ENCODE data around the gene CTRL.

Gene CTRL

DNA sequence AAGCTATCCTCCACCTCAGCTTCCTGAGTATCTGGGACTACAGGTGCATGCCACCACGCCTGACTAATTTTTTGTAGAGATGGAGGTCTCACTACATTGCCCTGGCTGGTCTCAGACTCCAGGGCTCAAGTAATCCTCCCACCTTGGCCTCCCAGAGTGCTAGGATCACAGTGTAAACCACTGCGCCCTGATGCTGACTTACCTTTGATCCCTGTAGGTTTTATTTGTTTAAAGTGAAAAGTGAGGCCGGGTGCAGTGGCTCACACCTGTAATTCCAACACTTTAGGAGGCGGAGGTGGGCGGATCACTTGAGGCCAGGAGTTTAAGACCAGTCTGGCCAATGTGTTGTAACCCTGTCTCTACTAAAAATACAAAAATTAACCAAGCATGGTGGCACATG lies 29.9 kb downstream of the CTRL start:
- Histone ChIP-seq H3K9me3 (no peaks in the 10 kb centered on the region), H3K4me1 (no peaks in the 10 kb centered on the region), H3K4me3 (ENCODE audit: low read depth, low read length) (no peak overlapping the region), H3K27me3 (no peaks in the 10 kb centered on the region), H3K36me3 (no peaks in the 10 kb centered on the region)
- no peak for DNase-seq
- TF ChIP-seq, protein P1, sequence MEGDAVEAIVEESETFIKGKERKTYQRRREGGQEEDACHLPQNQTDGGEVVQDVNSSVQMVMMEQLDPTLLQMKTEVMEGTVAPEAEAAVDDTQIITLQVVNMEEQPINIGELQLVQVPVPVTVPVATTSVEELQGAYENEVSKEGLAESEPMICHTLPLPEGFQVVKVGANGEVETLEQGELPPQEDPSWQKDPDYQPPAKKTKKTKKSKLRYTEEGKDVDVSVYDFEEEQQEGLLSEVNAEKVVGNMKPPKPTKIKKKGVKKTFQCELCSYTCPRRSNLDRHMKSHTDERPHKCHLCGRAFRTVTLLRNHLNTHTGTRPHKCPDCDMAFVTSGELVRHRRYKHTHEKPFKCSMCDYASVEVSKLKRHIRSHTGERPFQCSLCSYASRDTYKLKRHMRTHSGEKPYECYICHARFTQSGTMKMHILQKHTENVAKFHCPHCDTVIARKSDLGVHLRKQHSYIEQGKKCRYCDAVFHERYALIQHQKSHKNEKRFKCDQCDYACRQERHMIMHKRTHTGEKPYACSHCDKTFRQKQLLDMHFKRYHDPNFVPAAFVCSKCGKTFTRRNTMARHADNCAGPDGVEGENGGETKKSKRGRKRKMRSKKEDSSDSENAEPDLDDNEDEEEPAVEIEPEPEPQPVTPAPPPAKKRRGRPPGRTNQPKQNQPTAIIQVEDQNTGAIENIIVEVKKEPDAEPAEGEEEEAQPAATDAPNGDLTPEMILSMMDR (IDR thresholded peaks at IDR 0.05; ENCODE audit: low read depth, low read length), result no peak

DNA sequence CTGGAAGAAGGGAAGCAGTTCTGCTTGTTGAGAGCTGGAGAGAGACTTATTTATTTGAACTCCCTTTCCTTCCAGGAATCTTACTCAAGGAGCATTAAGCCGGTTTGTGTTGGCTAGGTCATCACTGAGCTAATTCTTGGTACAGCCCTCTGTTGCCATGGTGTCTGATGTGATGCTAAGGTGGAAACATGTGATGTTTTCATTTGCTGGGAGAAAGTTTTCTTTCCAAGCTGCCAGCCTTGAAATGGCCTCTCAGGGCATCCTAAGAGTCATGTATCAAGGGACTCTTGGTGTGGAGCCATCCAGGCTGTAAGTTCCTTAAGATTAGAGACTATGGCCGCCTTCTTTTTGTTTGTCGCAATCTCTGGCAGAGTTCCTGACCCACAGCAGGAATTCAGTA lies 34.4 kb downstream of the CTRL start:
- DNase-seq, result no peak
- H3K4me1 ChIP-seq, result no peaks in the 10 kb centered on the region
- H3K4me3 ChIP-seq (ENCODE audit: low read depth, low read length), result no peak overlapping the region
- H3K9me3 ChIP-seq, result no peaks in the 10 kb centered on the region
- H3K27me3 ChIP-seq, result no peaks in the 10 kb centered on the region
- no peaks in the 10 kb centered on the region; the same call in 1 of the 2 replicates for H3K36me3 ChIP-seq
- TF ChIP-seq, protein P1 (IDR thresholded peaks at IDR 0.05; ENCODE audit: low read depth, low read length), result no peak

GRCh38 chr16:67893743-67894399 lies 37.8 kb downstream of the CTRL start:
- H3K4me1 ChIP-seq, result no peaks in the 10 kb centered on the region
- H3K27me3 ChIP-seq, result no peaks in the 10 kb centered on the region
- no peak for DNase-seq
- H3K36me3 ChIP-seq, result no peaks in the 10 kb centered on the region; the same call in 1 of the 2 replicates
- no peaks in the 10 kb centered on the region for H3K9me3 ChIP-seq
- H3K4me3 ChIP-seq (ENCODE audit: low read depth, low read length), result peak overlapping the region; percentile 83
- TF ChIP-seq, protein P1 (IDR thresholded peaks at IDR 0.05; ENCODE audit: low read depth, low read length), result no peak

- TF ChIP-seq, protein P1 (IDR thresholded peaks at IDR 0.05; ENCODE audit: low read depth, low read length), result no peak
- no peaks in the 10 kb centered on the region; the same call in 1 of the 2 replicates for H3K36me3 ChIP-seq
- peak within 1 kb of the TSS; percentile 83 for H3K4me3 ChIP-seq (ENCODE audit: low read depth, low read length)
- no peaks in the 10 kb centered on the region for H3K4me1 ChIP-seq
- peak; percentile 97 for DNase-seq
- no peaks in the 10 kb centered on the region for H3K27me3 ChIP-seq
- H3K9me3 ChIP-seq, result no peaks in the 10 kb centered on the region
Measured at GRCh38 chr16:67892899-67893742, 38.5 kb downstream of the CTRL start, which contains the start of gene PSKH1. Gene PSKH1, plus strand, starts transcription at chr16:67893254. Its CDS starts 15,496 bp downstream, at chr16:67908750.

DNA sequence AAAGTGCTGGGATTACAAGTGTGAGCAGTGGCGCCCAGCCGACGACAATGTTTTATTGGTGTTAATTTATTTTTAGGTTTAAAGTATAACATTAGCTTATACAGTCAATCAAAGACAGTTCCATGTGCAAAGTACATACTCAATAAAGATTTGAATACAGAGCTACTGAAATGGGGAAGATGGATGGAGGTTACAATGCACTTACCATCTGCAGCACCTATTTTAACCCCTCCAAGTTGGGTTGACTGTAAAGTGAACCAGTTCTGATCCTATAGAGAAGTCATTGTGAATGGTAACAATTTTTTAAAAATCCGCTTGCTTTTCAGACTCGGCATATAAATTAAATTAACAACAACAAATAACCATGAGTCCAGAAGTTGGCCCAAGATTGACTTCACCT lies 39.3 kb downstream of the CTRL start:
- H3K36me3 ChIP-seq, result no peaks in the 10 kb centered on the region; the same call in 1 of the 2 replicates
- H3K4me1 ChIP-seq, result no peaks in the 10 kb centered on the region
- no peaks in the 10 kb centered on the region for H3K9me3 ChIP-seq
- no peak for DNase-seq
- H3K4me3 ChIP-seq (ENCODE audit: low read depth, low read length), result peak overlapping the region; percentile 61
- TF ChIP-seq, protein P1 (IDR thresholded peaks at IDR 0.05; ENCODE audit: low read depth, low read length), result no peak
- no peaks in the 10 kb centered on the region for H3K27me3 ChIP-seq

- no peaks in the 10 kb centered on the region for H3K27me3 ChIP-seq
- H3K9me3 ChIP-seq, result no peaks in the 10 kb centered on the region
- peaks cover 9% of the 10 kb centered on the region for H3K36me3 ChIP-seq
- TF ChIP-seq, protein P1 (IDR thresholded peaks at IDR 0.05; ENCODE audit: low read depth, low read length), result no peak
- H3K4me3 ChIP-seq (ENCODE audit: low read depth, low read length), result no peak overlapping the region
- no peak for DNase-seq
- peaks cover 7% of the 10 kb centered on the region for H3K4me1 ChIP-seq
Measured at GRCh38 chr16:67888331-67888730, 43.3 kb downstream of the CTRL start.
